Cardiac fibroblast (primary cell): ENCODE measurements around the gene GPR84.

Source experiments
- DNase-seq, 2 donors: peaks; one replicate each; pipeline versions ENCODE4 v3.0.0 to v3.0.0-alpha.2; 2010; ENCODE audit warnings: low read depth in 2 of 2
- H3K4me3 ChIP-seq, 2 donors: replicated peaks in 1 of 2; 1 replicate in 1 of 2; 2 replicates in 1 of 2; pipeline ENCODE4 v1.5.1; 2011; ENCODE audit warnings: low read depth in 2 of 2, low read length in 2 of 2, mild to moderate bottlenecking in 2 of 2, moderate library complexity in 1 of 2
- CTCF ChIP-seq: IDR thresholded peaks from one replicate; pipeline ENCODE4 v1.5.1; 2011; ENCODE audit warnings: low read depth, mild to moderate bottlenecking, low read length, inconsistent platforms

Gene GPR84

GRCh38 chr12:54374562-54375258 is 10.4 kb upstream of the GPR84 start:
- no peak for DNase-seq
- no peak for TF ChIP-seq CTCF
- no peak overlapping the region for H3K4me3 ChIP-seq

- no peak overlapping the region for H3K4me3 ChIP-seq
- TF ChIP-seq CTCF, result no peak
- DNase-seq, result peak in 1 of 2 donors; percentile 12
Observed at GRCh38 chr12:54373649-54374561, 9.6 kb upstream of the GPR84 start.

GRCh38 chr12:54372113-54372806 is 8.0 kb upstream of the GPR84 start:
- H3K4me3 ChIP-seq, result no peak overlapping the region
- no peak for TF ChIP-seq CTCF
- DNase-seq, result peak; percentile 11 to 60

GRCh38 chr12:54371328-54372112 is 7.2 kb upstream of the GPR84 start:
- no peak for TF ChIP-seq CTCF
- DNase-seq, result peak in 1 of 2 donors; percentile 85
- no peak overlapping the region for H3K4me3 ChIP-seq

GRCh38 chr12:54370171-54370730 is 6.0 kb upstream of the GPR84 start:
- H3K4me3 ChIP-seq, result peak overlapping the region; percentile 29 to 41
- TF ChIP-seq CTCF, result peak; percentile 82
- DNase-seq, result peak; percentile 84 to 94
